T1000 (cell line): ENCODE measurements around the gene TTC31.

Experiments used
- DNase-seq: peaks from one replicate; lab custom pipeline; 2025; ENCODE audit warnings: mixed read lengths; lab: John Stamatoyannopoulos, UW

TTC31 gene

DNA sequence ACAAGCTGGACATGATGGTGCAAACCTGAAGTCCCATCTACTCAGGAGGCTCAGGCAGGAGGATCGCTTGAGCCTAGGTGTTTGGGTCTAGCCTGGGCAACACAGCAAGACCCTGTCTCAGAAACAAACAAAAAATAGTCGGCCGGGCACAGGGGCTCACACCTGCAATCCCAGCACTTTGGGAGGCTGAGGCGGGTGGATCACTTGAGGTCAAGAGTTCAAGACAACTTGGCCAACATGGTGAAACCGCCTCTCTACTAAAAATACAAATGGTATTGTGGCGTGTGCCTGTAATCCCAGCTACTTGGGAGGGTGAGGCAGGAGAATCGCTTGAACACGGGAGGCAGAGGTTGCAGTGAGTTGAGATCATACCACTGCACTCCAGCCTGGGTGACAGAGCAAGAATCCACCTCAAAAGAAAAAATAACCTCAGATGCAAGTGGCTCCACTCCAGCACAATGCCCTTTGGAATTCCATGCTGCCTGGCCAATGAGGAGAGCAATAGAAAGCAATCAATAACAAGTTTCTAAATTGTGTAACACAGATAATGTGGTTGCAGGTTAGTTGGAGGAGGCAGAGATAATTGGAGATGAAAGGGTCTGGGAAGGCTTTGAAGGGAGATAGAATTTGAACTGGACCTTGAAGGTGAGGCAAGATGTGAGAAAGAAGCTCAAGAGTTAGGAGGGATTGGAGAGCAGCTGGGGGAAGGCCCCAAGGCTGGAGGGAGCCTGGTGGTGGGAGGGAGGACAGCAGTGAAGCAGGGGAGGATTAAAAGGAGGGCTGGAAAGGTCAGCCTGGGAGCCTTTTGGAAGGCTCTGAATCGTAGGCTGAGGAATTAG lies 6.0 kb downstream of the TTC31 start:
- no peak for DNase-seq

DNA sequence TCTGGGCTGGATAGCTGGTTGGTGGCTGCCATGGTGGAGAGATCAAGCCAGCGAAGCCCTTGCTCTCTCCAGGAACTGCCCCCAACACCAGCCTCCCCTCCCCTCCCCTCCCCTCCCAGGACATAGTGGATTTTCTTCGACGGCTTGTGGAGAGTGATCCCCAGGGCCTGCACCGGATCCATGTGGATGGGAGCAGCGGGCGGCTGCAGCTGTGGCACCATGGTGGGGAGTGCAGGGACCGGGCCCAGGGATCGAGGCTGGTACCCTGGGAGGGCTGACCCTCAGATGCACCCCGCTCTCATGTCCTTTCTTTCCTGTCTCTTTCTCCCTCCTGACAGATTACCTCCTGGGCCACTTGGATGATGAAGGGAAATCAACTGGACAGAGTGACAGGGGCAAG lies 7.0 kb downstream of the TTC31 start:
- no peak for DNase-seq

DNA sequence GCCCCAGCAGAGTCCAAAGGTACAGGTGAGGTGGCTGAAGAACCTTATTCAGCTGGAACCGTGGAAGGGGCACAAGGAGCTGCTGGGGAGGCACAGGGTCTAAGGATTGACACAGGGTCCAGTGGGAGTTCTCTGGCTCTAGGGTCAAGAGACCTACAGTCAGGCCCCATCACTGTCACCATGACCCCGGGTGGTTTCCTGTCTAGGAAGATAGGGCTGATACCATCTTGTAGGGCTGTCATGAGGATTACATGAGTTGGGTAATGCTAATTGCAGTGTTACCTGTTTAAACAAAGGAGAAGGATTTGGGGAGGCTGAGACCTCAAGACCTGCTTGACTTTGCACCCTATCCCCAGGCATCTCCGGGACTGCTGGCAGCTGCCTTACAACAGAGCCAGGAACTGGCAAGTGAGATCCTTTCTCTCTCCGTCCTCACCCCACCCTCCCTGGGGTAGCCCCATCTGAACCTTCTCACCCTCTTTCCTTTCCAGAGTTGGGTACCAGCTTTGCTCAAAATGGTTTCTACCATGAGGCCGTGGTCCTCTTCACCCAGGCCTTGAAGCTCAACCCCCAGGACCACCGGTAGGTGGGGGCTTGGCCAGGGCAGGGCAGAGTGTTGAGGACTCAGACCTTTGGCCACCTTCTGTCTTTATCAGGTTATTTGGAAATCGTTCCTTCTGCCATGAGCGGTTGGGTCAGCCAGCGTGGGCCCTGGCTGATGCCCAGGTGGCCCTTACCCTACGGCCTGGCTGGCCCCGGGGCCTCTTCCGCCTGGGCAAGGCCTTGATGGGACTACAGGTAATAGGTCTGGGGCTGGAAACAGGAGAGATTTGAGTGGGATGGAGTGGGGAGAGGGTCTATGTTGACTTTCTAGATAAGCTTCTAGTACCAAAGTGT lies 9.0 kb downstream of the TTC31 start:
- DNase-seq: no peak

DNA sequence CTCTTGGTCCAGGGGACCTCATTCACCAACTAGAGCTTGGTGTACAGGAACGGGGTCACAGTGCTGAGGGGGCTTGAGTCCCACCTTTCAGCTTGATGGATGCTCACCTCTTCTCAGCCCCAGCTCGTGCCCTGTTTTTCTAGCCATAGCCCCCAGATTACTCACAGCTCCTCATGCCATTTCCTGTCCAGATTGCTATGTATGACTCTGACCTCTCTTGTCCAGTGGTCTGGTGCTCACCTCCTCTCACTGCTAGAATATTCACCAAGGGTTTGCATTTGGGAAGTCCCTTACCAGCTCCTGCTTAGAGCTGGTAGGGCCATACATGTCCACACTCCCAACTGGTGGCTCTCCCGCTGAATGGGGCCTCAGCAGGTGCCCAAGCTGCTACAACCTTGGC lies 10.7 kb downstream of the TTC31 start:
- DNase-seq: no peak

DNA sequence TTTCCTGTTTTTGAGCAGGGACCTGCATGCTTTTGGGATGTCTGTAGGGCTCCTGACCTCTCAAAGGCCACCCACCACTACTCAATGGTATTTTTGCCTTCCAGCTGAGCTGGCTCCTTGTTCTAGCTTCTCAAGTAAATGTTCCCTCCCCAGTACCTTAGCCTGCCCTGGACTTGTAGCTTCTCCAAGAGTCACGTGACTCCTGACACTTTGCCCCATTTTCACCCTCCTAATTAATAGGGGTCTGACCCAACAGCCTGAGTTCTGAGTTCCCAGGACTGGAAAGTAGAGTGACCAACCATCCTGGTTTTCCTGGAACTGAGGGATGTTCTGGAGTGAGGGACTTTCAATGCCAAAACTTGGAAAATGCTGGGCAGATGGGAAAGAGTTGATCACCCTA lies 12.6 kb downstream of the TTC31 start:
- DNase-seq: no peak

DNA sequence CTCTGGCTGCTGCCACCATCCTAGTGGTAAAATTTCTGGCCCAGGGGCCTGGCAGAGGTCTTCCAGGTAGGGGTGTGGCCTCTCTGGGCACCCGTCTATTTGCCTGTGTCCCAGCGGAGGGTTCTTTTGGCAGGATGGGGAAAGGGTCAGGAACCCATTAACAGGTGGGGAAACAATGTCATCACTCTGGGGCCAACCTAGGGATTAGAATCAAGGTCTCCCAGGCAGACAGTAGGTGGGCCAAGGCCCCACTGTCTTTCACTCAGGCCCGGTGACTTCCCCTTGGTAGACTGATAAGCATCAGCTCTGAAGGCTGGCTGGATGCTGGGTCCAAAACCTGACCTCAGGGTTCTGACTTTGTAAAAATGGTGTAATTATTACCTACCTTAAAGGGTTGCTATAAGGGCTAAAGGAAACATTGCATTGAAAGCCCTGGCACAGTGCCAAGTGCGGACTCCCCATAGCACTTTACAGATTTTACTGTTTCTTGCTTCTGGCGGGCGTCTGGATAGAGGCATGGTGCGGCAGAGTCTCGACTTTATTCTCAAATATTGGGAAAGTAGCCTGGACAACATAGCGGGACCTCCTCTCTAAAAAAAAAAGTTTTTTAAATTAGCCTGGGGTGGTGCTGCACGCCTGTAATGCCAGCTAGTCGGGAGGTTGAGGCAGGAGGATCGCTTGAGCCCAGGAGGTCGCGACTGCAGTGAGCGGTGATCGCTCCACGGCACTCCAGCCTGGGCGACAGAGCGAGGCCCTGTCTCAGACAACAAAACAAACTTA lies 14.3 kb downstream of the TTC31 start:
- no peak for DNase-seq

DNA sequence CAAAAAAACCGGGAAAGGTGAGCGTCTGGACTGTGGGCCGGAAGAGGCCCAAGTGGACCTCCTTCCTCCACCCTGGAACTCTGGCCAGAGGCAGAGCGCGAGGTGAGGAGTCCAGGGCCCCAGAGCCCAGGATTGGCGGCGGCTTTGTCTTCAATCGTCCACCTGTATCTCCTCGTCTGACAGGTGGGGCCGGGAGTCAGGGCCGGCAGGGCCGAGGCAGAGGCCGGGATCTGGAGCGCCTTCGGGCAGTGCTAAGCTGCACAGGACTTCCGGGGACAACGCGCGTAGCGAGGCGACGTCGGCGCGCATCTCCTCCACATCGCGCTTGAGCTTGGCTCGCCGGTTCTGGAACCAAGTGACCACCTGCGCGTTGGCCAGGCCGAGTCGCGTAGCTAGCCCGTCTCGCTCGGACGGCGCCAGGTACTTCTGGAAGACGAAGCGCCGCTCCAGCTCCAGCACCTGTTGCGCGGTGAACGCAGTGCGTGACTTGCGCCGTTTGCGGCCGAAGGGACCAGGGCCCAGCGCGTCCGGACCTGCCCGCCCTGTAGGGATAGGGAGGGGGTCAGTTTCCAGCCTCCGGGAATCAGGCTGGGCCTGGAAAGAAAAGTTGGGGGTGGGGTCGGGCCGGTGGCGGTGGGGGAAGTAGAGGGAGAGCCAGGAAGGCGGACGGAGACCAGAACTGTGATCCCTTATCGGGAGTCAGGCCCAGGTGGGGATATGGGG lies 15.1 kb downstream of the TTC31 start:
- DNase-seq: no peak

DNA sequence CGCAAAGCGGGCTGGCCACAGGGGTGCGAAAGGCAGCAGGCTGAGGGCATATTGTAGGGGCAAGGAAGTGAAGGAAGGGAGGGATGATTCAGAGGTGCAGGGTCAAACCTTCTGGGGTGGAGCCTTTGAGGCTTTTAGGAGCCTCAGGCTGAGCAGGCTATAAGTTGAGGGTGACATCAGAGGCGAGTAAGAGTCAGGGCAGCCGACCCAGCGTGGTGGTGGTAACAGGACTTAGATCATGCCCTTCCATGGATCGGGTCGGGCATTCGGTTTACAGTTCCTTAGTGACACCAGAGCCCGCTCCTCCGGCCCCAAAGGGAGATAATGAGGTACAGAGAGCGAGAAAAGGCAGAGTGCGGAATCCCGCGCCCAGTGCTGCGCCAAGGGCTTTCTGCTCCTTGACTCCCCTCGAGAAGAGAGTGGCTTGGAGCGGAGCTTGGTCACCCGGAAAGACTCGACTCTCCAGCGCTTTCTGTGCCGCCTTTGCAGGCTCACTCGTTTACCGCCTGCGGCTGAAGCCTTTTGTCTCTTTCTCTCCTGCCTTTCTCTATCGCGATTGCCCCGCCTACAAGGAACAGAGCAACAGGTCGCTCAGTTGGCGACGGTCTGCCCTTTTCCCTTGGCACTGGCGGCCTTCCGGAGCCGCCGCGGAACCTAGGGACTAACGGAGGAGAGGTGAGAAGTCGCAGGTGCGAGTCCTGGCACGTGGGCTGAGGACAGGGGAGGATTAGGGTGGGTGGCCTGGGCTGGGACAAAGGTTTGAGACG lies 15.8 kb downstream of the TTC31 start:
- no peak for DNase-seq

DNA sequence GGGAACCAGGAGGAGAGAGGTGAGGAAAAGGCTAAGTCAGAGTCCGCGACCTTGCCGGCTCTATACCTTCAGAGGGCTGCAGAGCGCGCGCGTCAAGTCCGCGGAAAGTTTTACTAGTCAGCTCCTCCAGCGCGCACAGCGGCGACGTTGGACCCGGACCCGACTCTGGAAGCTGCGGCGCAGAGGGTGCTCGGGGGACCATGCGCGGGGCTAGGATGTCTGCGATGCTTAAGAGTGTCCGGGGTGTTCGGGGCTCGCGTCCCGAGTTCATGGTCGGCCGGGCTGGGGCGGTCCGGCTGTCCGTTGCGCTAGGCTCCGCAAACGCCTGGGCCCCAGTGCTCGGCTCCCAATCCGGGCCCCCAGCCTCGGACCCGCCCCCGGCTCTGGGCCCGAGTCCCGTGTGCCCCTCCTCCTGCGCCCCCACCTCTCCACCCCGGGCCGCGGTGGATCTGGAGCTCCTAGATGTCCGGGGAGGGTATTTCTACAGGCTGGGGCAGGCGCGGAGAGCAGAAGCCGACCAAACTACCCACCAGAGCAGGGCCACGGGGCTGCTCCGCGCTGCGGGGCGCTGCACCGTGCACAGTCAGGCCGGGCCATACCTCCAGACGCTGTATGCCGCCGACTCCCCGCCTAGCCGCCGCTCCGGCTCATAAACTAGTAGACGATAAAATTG lies 16.5 kb downstream of the TTC31 start, which contains the start of gene LBX2:
LBX2 (minus strand) TSS at position 337 of the 673 bp plus-strand sequence; CDS start at position 271, 66 bp downstream.
- DNase-seq: no peak

DNA sequence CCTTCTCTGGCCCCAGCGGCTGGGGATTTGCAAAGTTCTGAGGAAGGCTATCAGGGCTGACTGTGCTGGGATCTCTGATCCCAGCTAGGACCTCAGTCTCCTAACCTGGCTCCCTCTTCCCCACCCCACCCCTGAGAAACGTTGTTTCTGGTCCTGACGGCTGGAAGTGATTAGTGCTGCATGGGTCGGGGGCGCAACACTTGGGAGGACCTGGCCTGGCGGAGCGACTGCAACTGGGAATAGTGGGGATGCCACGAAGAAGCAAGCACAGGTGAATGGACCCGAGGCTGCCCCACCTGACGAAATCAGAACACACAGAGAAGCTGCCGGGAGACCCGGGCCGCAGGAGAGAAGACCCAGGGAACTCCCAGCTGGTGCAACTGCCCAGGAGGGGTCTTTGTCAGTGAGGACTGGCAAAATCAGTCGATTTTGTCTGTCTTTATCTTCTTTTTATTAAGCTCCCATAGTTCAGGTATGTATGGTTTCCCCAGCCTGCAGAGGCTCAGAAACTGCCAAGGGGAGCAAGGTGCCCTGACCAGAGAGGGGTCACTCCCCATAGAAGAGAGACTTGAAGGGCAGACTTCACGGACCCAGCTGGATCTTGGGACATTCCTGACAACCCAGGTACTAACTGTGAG lies 17.2 kb downstream of the TTC31 start:
- no peak for DNase-seq

DNA sequence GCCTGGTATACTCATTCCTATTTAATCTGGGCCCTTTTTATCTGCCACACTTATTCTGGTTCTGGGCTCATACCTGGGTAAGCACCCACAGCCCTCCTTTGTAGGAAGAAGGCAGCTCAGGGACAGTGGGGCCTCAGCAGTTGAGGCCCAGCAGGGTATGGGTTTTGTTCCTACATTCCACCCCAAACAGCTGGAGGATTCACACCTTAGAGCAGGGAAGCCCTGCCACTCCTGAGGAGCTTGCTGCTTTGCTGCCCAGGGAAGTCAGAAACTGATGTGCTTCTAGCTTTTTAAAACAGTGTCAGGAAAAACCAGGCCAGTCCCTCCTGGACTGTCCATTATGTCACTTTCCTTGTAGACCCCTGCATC lies 17.7 kb downstream of the TTC31 start:
- DNase-seq: no peak

DNA sequence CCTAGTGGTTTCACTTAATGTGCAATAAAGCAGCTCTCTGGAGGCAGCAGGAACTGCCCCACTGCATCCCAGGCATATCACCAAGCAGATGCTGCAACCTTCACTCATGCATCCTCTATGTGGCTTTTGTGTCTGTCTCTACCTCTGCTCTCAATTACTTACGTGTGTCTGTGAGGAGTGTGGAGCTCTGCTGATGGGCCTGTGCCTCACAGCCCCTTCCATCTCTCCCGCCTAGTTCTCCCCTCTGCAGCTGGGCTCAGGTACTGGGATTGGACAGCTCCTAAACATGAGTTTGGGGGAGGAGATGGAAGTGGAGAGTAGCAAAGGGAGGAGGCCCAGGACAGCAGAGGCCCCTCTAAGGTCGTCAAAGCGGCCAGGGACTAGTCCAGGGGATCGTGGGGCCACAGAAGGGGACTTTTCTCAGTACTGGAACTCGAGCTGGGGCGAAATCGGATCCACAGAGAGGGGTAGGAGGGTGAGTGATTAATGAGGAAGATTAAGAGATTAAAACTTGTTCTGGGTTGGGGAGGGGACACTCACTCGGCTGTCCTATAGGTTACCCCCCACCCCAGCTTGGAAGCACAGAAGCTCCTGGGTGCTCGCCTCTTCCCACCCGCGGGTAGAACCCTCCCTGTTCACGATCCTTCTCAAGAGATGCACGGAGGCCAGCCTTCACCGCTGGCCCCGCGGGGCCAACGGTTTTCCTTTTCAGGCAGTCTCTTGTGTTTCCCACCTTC lies 18.6 kb downstream of the TTC31 start:
- no peak for DNase-seq

DNA sequence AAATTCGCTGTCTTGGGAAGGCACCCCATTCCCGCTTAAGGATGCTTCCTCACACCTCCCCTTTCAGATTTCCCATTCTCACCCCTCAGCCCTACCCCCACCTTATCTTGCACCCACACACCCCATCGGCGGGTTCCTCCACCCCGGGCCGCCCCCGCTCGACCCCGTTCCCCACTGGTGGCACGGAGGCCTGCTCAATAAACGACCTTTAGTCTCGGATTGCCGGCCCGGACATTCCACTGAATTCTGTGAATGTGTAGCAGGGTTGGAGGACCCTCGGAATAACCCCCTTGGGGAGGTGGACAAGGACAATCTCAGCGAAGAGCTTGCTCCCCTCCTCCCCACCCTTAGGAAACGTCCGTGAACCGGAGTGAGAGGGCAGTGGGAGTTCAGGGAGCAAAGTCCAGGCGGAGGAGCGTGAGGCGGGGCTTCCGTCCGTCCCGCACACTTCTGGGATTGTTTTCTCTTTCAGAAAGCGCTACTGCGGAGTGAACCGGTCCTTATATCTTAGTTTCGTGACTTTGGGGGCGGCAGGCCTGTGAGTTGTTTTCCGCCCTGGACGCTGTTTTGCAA lies 19.4 kb downstream of the TTC31 start:
- no peak for DNase-seq

DNA sequence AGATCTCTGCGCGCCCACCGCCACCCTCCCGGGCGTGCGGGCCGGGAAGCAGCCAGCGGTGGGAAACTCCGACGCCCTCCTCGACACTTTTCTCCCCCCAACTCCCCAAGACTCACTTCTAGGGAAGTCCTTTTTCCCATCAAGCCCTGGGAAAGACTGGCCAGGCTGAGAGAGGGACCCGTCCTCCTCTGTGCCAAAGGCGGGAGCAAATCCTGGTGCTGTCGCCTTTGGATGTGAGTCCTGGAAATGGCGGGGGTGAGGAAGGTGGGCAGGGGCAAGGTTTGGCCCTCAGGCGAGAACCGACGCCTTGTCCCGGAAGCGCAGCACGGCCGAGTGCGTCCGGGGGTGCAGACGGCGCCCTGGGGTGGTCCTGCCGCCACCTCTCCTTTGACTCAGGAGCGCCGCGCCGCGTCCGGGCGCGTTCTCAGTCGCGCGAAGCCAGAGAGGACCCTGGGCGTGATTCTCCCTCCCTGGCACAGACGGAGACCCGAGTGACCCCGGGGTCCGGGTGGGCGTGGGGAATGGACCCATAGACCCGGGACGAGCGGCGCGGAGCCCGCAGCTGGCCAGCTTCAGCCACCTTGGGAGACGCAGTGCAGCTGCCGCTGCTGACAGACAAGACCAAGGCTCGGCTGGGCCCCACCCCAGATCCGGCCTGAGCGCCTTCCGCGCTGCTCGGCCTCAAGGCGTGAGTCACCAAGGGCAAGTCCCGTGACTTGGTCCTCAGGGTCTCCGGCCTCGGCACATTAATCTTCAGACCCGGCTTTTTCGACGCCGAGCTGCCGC lies 20.0 kb downstream of the TTC31 start:
- no peak for DNase-seq

DNA sequence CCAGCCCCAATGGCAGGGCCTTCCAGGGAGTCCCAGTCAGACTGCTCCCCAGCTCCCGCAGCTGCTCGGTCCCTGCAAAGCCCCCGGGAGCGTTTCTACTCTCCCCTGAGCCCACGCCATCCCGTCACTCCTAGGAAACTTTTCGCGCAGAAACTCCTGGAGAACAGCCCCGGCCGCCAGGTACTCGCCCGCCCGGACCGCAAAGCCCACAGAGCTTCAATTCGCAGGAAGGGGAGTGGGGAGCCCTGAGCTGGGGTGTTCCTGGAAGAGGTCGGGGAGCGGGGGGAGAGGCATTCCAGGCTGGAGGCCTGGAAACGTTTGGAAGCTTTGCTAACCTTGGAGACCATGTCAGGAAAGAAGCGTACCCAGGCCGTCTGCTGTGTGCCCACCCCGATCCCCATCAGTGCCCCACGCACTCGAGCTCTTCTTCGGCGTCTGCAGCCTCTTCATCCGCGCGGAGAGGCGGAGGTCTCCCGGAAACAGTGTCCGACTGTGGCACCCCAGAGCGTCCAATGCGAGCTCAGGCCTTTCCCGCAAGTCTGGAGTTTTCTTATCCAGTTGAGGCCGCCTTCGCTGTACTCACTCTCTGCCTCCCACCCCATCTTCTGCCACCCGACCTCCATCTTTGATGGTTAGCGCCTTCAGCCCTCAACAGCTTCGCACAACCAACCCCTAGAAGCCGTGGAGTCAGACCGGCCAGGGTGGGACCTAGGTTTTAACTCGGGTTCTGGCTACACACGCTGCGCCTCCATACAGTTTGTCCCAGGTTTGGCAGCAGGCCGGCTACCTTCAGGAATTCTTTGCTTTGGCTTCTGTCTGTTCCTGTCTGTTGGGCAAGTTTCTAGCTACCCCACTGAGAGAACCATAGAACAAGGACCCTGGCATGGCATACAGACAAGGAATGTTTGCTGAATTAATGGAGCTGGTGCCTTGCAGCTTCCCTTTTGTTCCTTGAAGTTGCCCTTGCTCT lies 20.9 kb downstream of the TTC31 start:
- DNase-seq: no peak

DNA sequence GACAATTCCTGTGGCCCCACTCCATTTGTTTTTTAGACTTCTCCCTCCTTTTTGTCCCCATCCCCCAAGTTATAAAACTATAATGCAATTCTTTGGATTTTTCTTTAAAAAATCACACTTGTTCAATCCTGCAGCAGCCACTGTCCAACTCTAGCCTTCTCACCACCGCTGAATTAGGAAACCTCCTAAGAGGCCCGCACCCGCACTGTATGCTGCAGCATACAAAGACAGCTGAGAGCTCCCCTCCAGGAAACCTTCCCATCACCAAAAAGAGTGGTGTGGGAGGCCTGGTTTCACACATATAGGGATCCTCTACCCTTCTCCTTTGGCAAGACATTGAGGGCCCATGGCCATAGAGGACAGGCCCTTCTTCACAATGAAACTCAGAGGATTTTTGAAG lies 21.7 kb downstream of the TTC31 start:
- no peak for DNase-seq
